Stomach smooth muscle (tissue), 2 donors: ENCODE results near the gene CRYBG1.

Experiments
- H3K27ac ChIP-seq: one replicate; pipeline ENCODE4 v1.7.0; 2013; ENCODE audit warnings: mild to moderate bottlenecking, low read length, inconsistent platforms
- H3K27me3 ChIP-seq, 2 donors: one replicate each; pipeline ENCODE4 v1.7.0; 2013; ENCODE audit warnings: low read length in 2 of 2; ENCODE audit not compliant: insufficient read depth in 2 of 2, control insufficient read depth in 1 of 2
- H3K36me3 ChIP-seq, 2 donors: one replicate each; pipeline ENCODE4 v1.7.0; 2013; ENCODE audit warnings: low read length in 2 of 2; ENCODE audit not compliant: control insufficient read depth in 2 of 2, insufficient read depth in 2 of 2
- H3K4me1 ChIP-seq: one replicate; pipeline ENCODE4 v1.7.0; 2013; ENCODE audit warnings: low read length; ENCODE audit not compliant: control insufficient read depth, insufficient read depth
- H3K4me3 ChIP-seq, 2 donors: one replicate each; pipeline ENCODE4 v1.7.0; 2013; ENCODE audit warnings: low read length in 2 of 2
- H3K9ac ChIP-seq, 2 donors: one replicate each; pipeline ENCODE4 v1.7.0; 2013; ENCODE audit warnings: low read length in 2 of 2, mild to moderate bottlenecking in 1 of 2
- H3K9me3 ChIP-seq, 2 donors: one replicate each; pipeline ENCODE4 v1.7.0; 2013; ENCODE audit warnings: low read length in 2 of 2; ENCODE audit not compliant: control insufficient read depth in 2 of 2
- donor health status: healthy.
- donor health status: Pancreatic carcinoma.

Gene CRYBG1

GRCh38 chr6:106600329-106600728 is 239.8 kb downstream of the CRYBG1 start:
- Histone ChIP-seq H3K36me3 (peaks cover 0 to 5% of the 10 kb centered on the region in 2 donors), H3K9ac (no peak overlapping the region), H3K27me3 (no peaks in the 10 kb centered on the region), H3K4me3 (no peak overlapping the region), H3K4me1 (no peaks in the 10 kb centered on the region), H3K27ac (no peak overlapping the region), H3K9me3 (no peaks in the 10 kb centered on the region)

GRCh38 chr6:106608080-106608668 is 247.7 kb downstream of the CRYBG1 start:
- H3K9me3 ChIP-seq = no peaks in the 10 kb centered on the region
- no peaks in the 10 kb centered on the region for H3K27me3 ChIP-seq
- H3K27ac ChIP-seq = no peak overlapping the region
- no peaks in the 10 kb centered on the region for H3K4me1 ChIP-seq
- peaks cover 0 to 3% of the 10 kb centered on the region in 2 donors for H3K36me3 ChIP-seq
- H3K9ac ChIP-seq = no peak overlapping the region
- no peak overlapping the region for H3K4me3 ChIP-seq

- no peak overlapping the region for H3K4me3 ChIP-seq
- H3K9me3 ChIP-seq = no peaks in the 10 kb centered on the region
- H3K27ac ChIP-seq = no peak overlapping the region
- peaks cover 0 to 3% of the 10 kb centered on the region in 2 donors for H3K36me3 ChIP-seq
- H3K9ac ChIP-seq = no peak overlapping the region
- H3K4me1 ChIP-seq = no peaks in the 10 kb centered on the region
- H3K27me3 ChIP-seq = no peaks in the 10 kb centered on the region
These were observed 249.2 kb downstream of the CRYBG1 start for GRCh38 chr6:106609699-106610098.

- H3K9me3 ChIP-seq = no peaks in the 10 kb centered on the region
- no peaks in the 10 kb centered on the region for H3K4me1 ChIP-seq
- no peak overlapping the region for H3K4me3 ChIP-seq
- H3K27me3 ChIP-seq = no peaks in the 10 kb centered on the region
- H3K27ac ChIP-seq = no peak overlapping the region
- no peak overlapping the region for H3K9ac ChIP-seq
- no peaks in the 10 kb centered on the region for H3K36me3 ChIP-seq
These were observed 250.5 kb downstream of the CRYBG1 start for GRCh38 chr6:106611030-106611429.

- H3K27ac ChIP-seq = no peak overlapping the region
- H3K4me3 ChIP-seq = no peak overlapping the region
- no peaks in the 10 kb centered on the region for H3K9me3 ChIP-seq
- H3K36me3 ChIP-seq = no peaks in the 10 kb centered on the region
- H3K4me1 ChIP-seq = no peaks in the 10 kb centered on the region
- H3K9ac ChIP-seq = no peak overlapping the region
- no peaks in the 10 kb centered on the region for H3K27me3 ChIP-seq
These were observed 252.3 kb downstream of the CRYBG1 start for GRCh38 chr6:106612671-106613416.

- no peak overlapping the region for H3K27ac ChIP-seq
- H3K36me3 ChIP-seq = no peaks in the 10 kb centered on the region
- H3K9ac ChIP-seq = no peak overlapping the region
- H3K27me3 ChIP-seq = no peaks in the 10 kb centered on the region
- H3K9me3 ChIP-seq = no peaks in the 10 kb centered on the region
- no peak overlapping the region for H3K4me3 ChIP-seq
- no peaks in the 10 kb centered on the region for H3K4me1 ChIP-seq
These were observed 253.1 kb downstream of the CRYBG1 start for GRCh38 chr6:106613590-106613989.

GRCh38 chr6:106614166-106614565 is 253.6 kb downstream of the CRYBG1 start:
- Histone ChIP-seq H3K4me3 (no peak overlapping the region), H3K27ac (no peak overlapping the region), H3K9me3 (no peaks in the 10 kb centered on the region), H3K27me3 (no peaks in the 10 kb centered on the region), H3K9ac (no peak overlapping the region), H3K4me1 (no peaks in the 10 kb centered on the region), H3K36me3 (peaks cover 1 to 3% of the 10 kb centered on the region in 2 donors)

- Histone ChIP-seq H3K27ac (no peak overlapping the region), H3K9me3 (no peaks in the 10 kb centered on the region), H3K36me3 (peaks cover 3 to 4% of the 10 kb centered on the region in 2 donors), H3K4me3 (no peak overlapping the region), H3K4me1 (no peaks in the 10 kb centered on the region), H3K27me3 (no peaks in the 10 kb centered on the region), H3K9ac (no peak overlapping the region)
These were observed 254.2 kb downstream of the CRYBG1 start for GRCh38 chr6:106614592-106615257.

GRCh38 chr6:106617302-106617701 is 256.8 kb downstream of the CRYBG1 start:
- no peak overlapping the region for H3K9ac ChIP-seq
- no peaks in the 10 kb centered on the region for H3K27me3 ChIP-seq
- H3K4me3 ChIP-seq = no peak overlapping the region
- H3K36me3 ChIP-seq = peaks cover 3 to 4% of the 10 kb centered on the region in 2 donors
- no peak overlapping the region for H3K27ac ChIP-seq
- no peaks in the 10 kb centered on the region for H3K9me3 ChIP-seq
- no peaks in the 10 kb centered on the region for H3K4me1 ChIP-seq

- Histone ChIP-seq H3K4me3 (no peak overlapping the region), H3K27ac (no peak overlapping the region), H3K4me1 (no peaks in the 10 kb centered on the region), H3K36me3 (peaks cover 3 to 4% of the 10 kb centered on the region in 2 donors), H3K9ac (no peak overlapping the region), H3K27me3 (no peaks in the 10 kb centered on the region), H3K9me3 (no peaks in the 10 kb centered on the region)
These were observed 257.3 kb downstream of the CRYBG1 start for GRCh38 chr6:106617857-106618256.

- no peak overlapping the region for H3K27ac ChIP-seq
These were observed 257.8 kb downstream of the CRYBG1 start for GRCh38 chr6:106618324-106618723.

More at GRCh38 chr6:106618324-106618723, 257.8 kb downstream of the CRYBG1 start:
- Histone ChIP-seq H3K36me3 (peaks cover 3 to 4% of the 10 kb centered on the region in 2 donors), H3K9ac (no peak overlapping the region), H3K27me3 (no peaks in the 10 kb centered on the region), H3K4me1 (no peaks in the 10 kb centered on the region), H3K4me3 (no peak overlapping the region), H3K9me3 (no peaks in the 10 kb centered on the region)
